B cell (primary cell): Measurements from ENCODE around the gene TENT5C. TPM values are rescaled to one million over a fixed set of nuclear protein-coding genes. Genes with fewer than 3 reads are reported as not detected.
A peak's percentile ranks its signal among the peaks of the same experiment; 100 is the strongest.

Experiments
- ATAC-seq: fragments of 200-7000 bp; cut with Tn5 transposase; one replicate; pipeline ENCODE4 v1.10.0; 2021; ENCODE audit warnings: low read depth, mild to moderate bottlenecking, moderate number of reproducible peaks, moderate library complexity
- CTCF ChIA-PET: fragments of 350-600 bp; sonication (Branson Sonifier 250); formaldehyde crosslinking; loops from one replicate; lab custom pipeline; 2021; ENCODE audit warnings: antibody characterized with exemption, inconsistent platforms; lab: Charles Lee
- POLR2A ChIA-PET: fragments of 350-600 bp; sonication (Branson Sonifier 250); formaldehyde crosslinking; loops from one replicate; lab custom pipeline; 2021; ENCODE audit warnings: antibody characterized with exemption; lab: Charles Lee
- DNase-seq: peaks from one replicate; pipeline ENCODE4 v3.0.0; 2013
- H2AFZ ChIP-seq: 2 replicates; pipeline ENCODE4 v1.6.1; 2012; ENCODE audit warnings: mild to moderate bottlenecking, low read depth, low read length; ENCODE audit not compliant: insufficient read depth, poor library complexity, severe bottlenecking
- H3K27ac ChIP-seq, 2 donors: 1 replicate in 1 of 2; 2 replicates in 1 of 2; pipeline ENCODE4 v1.5.1; 2012 to 2013; ENCODE audit warnings: low read length in 2 of 2, mild to moderate bottlenecking in 2 of 2, moderate library complexity in 1 of 2
- H3K27me3 ChIP-seq, 4 experiments: fragments of 200-600 bp in 1 of 4; sonication (generic) in 1 of 4; replicated peaks in 1 of 4; 1 replicate in 2 of 4; 2 replicates in 2 of 4; pipeline versions ENCODE4 v1.6.1 to v1.7.0; 2013 to 2016; ENCODE audit warnings: low read length in 3 of 4, mild to moderate bottlenecking in 2 of 4, mixed read lengths in 1 of 4, moderate library complexity in 1 of 4; ENCODE audit not compliant: insufficient read depth in 4 of 4, control insufficient read depth in 3 of 4; ENCODE audit errors: control extremely low read depth in 1 of 4
- H3K36me3 ChIP-seq, 2 experiments: replicated peaks in 1 of 2; 1 replicate in 1 of 2; 2 replicates in 1 of 2; pipeline versions ENCODE4 v1.6.1 to v1.7.1; 2013; ENCODE audit warnings: low read length in 1 of 2; ENCODE audit not compliant: insufficient read depth in 2 of 2, control insufficient read depth in 1 of 2; ENCODE audit errors: control extremely low read depth in 1 of 2, extremely low read depth in 1 of 2
- H3K4me1 ChIP-seq, 2 donors: fragments of 200-600 bp in 1 of 2; sonication (generic) in 1 of 2; 1 replicate in 1 of 2; 2 replicates in 1 of 2; pipeline versions ENCODE4 v1.5.1 to v1.6.1; 2013 to 2017; ENCODE audit warnings: low read length in 2 of 2; ENCODE audit not compliant: control insufficient read depth in 2 of 2, insufficient read depth in 2 of 2
- H3K4me2 ChIP-seq: replicated peaks from 2 replicates; pipeline ENCODE3; 2012; ENCODE audit warnings: mild to moderate bottlenecking, low read depth, low read length; ENCODE audit not compliant: poor library complexity, severe bottlenecking
- H3K4me3 ChIP-seq, 5 experiments: fragments of 200-600 bp in 1 of 5; sonication (generic) in 1 of 5; 1 replicate in 3 of 5; 2 replicates in 2 of 5; pipeline versions ENCODE4 v1.5.1 to v1.7.0; 2011 to 2016; ENCODE audit warnings: low read length in 4 of 5, mild to moderate bottlenecking in 4 of 5, low read depth in 2 of 5, control low read depth in 1 of 5, moderate library complexity in 1 of 5; ENCODE audit not compliant: insufficient read depth in 1 of 5; ENCODE audit errors: control extremely low read depth in 1 of 5, extremely low read depth in 1 of 5
- H3K79me2 ChIP-seq: fragments of 200-600 bp; sonication (generic); one replicate; pipeline ENCODE4 v1.6.0; 2016; ENCODE audit warnings: low read length; ENCODE audit not compliant: control insufficient read depth, insufficient read depth
- H3K9ac ChIP-seq: fragments of 200-600 bp; sonication (generic); 2 replicates; pipeline ENCODE4 v1.6.1; 2017; ENCODE audit warnings: mild to moderate bottlenecking, low read length, moderate library complexity
- H3K9me3 ChIP-seq, 3 donors: one replicate each; pipeline versions ENCODE4 v1.6.1 to v1.7.1; 2013; ENCODE audit warnings: low read length in 2 of 3; ENCODE audit not compliant: control insufficient read depth in 2 of 3, insufficient read depth in 1 of 3; ENCODE audit errors: control extremely low read depth in 1 of 3
- H4K20me1 ChIP-seq: 2 replicates; pipeline ENCODE4 v1.6.0; 2012; ENCODE audit warnings: mild to moderate bottlenecking, low read length; ENCODE audit not compliant: insufficient read depth, control insufficient read depth, poor library complexity, severe bottlenecking
- H3K27ac Mint-ChIP-seq: one replicate; pipeline ENCODE4 v1.8.0; 2021; ENCODE audit warnings: mixed read lengths
- H3K27me3 Mint-ChIP-seq: one replicate; pipeline ENCODE4 v1.8.0; 2021; ENCODE audit warnings: mixed read lengths
- H3K4me1 Mint-ChIP-seq: one replicate; pipeline ENCODE4 v1.8.0; 2021; ENCODE audit warnings: mixed read lengths
- H3K4me3 Mint-ChIP-seq: one replicate; pipeline ENCODE4 v1.8.0; 2021; ENCODE audit warnings: mixed read lengths
- H3K9me3 Mint-ChIP-seq: one replicate; pipeline ENCODE4 v1.8.0; 2022; ENCODE audit warnings: mixed read lengths; ENCODE audit not compliant: insufficient read depth
- CTCF ChIP-seq: fragments of 200-600 bp; IDR thresholded peaks from one replicate; pipeline ENCODE4 v1.8.0; 2022; ENCODE audit warnings: antibody characterized with exemption, mild to moderate bottlenecking
- EZH2 ChIP-seq: IDR thresholded peaks from 2 replicates; pipeline ENCODE4 v1.6.1; 2012; ENCODE audit warnings: borderline replicate concordance, low read depth, mild to moderate bottlenecking, moderate library complexity, low read length; ENCODE audit not compliant: insufficient read depth, poor library complexity, severe bottlenecking
- WGBS: methylation state at CpG from one replicate; pipeline ENCODE4 v1.1.5; 2013; ENCODE audit warnings: missing lambda C conversion rate; ENCODE audit not compliant: insufficient coverage; 5-methylcytosine and 5-hydroxymethylcytosine counted together
- intact Hi-C: fragments of 100-400 bp; cut with micrococcal nuclease; formaldehyde crosslinking; loops from one replicate; pipeline ENCODE4 v1.10.0; 2022
- polyA plus RNA-seq: library from polyadenylated mRNA; depleted of rRNA; stranded (reverse); fragments of >200 nt; gene quantifications from 2 replicates; pipeline ENCODE4 v1.2.3, GENCODE V29; 2012
- total RNA-seq, 2 donors: library from RNA; stranded (reverse); fragments of 120-200 nt in 1 of 2; gene quantifications; 1 replicate in 1 of 2; 2 replicates in 1 of 2; pipeline versions ENCODE4 v1.2.3 to v1.2.4, GENCODE V29; 2013 to 2022

Gene TENT5C
- total and polyA plus RNA-seq, 2 donors (not counting 1 experiment from before 2014, with no cell fraction given) = 65.4 to 112 TPM

- no peaks in the 10 kb centered on the region for H4K20me1 ChIP-seq
- no peak overlapping the region for H3K4me3 ChIP-seq
- H3K27ac ChIP-seq = no peak overlapping the region
- H3K27me3 ChIP-seq = no peaks in the 10 kb centered on the region
- TF ChIP-seq CTCF (no peak), EZH2 (no peak)
- DNase-seq = no peak
- peaks cover 87% of the 10 kb centered on the region for H3K4me1 Mint-ChIP-seq
- H3K27me3 Mint-ChIP-seq = no peaks in the 10 kb centered on the region
- no peaks in the 10 kb centered on the region for H3K36me3 ChIP-seq
- H3K79me2 ChIP-seq = peaks cover 10% of the 10 kb centered on the region
- H3K27ac Mint-ChIP-seq = peak overlapping the region; percentile 33
- POLR2A ChIA-PET = interaction anchor here (0.9 to 2.1 kb wide), 5 partner anchors 9 to 133 kb away, joined by 3 to 12 read pairs (median 4); partner anchors contain the start of gene TENT5C
- H2AFZ ChIP-seq = no peak overlapping the region
- peaks cover 69 to 70% of the 10 kb centered on the region in 2 donors for H3K4me1 ChIP-seq
- peaks cover 3% of the 10 kb centered on the region for H3K9me3 Mint-ChIP-seq
- no peak overlapping the region for H3K4me2 ChIP-seq
- no peak for ATAC-seq
- intact Hi-C loops = no loop called here
- CTCF ChIA-PET = interaction anchor here (1.0 to 25.0 kb wide), 7 partner anchors 12 to 156 kb away, joined by 4 to 518 read pairs (median 25); partner anchors contain the start of gene TENT5C
- H3K9ac ChIP-seq = no peak overlapping the region
- WGBS = 98% methylated on average over 7 of the region's 7 CpGs
- H3K4me3 Mint-ChIP-seq = no peak overlapping the region
- no peaks in the 10 kb centered on the region for H3K9me3 ChIP-seq
These were observed 63.7 kb downstream of the TENT5C start for GRCh38 chr1:117669572-117669971.

GRCh38 chr1:117670976-117671780 is 65.3 kb downstream of the TENT5C start:
- ATAC-seq = no peak
- ChIA-PET POLR2A (interaction anchor here (0.9 to 2.1 kb wide), 5 partner anchors 11 to 135 kb away, joined by 3 to 12 read pairs (median 4); partner anchors contain the start of gene TENT5C), CTCF (interaction anchor here (0.9 to 25.0 kb wide), 11 partner anchors 14 to 225 kb away, joined by 3 to 518 read pairs (median 7); partner anchors contain the start of gene TENT5C)
- TF ChIP-seq EZH2 (no peak), CTCF (no peak)
- peaks cover 55 to 56% of the 10 kb centered on the region in 2 donors for H3K4me1 ChIP-seq
- WGBS = 92% methylated on average over 8 of the region's 15 CpGs
- H3K4me3 ChIP-seq = no peak overlapping the region
- Mint-ChIP-seq H3K27me3 (no peaks in the 10 kb centered on the region), H3K4me1 (peaks cover 74% of the 10 kb centered on the region), H3K9me3 (peaks cover 3% of the 10 kb centered on the region), H3K27ac (peak overlapping the region; percentile 59), H3K4me3 (peak overlapping the region; percentile 78)
- peak overlapping the region; percentile 9 to 21 for H3K27ac ChIP-seq
- H2AFZ ChIP-seq = peak overlapping the region; percentile 4
- no peaks in the 10 kb centered on the region for H3K36me3 ChIP-seq
- no peaks in the 10 kb centered on the region for H3K9me3 ChIP-seq
- no peak for DNase-seq
- no peaks in the 10 kb centered on the region for H3K27me3 ChIP-seq
- peak overlapping the region; percentile 36 for H3K4me2 ChIP-seq
- no peak overlapping the region for H3K9ac ChIP-seq
- intact Hi-C loops = loop anchor here (10.0 kb wide), 1 partner anchor 606 kb away; the partner anchor contains the start of gene TTF2
- H3K79me2 ChIP-seq = peaks cover 16% of the 10 kb centered on the region
- H4K20me1 ChIP-seq = no peaks in the 10 kb centered on the region
